SK-N-MC (cell line): ENCODE results near the gene DIAPH1.

Experiments
- EZH2 ChIP-seq: fragments of 200-600 bp; sonication (generic); IDR thresholded peaks from one replicate; pipeline ENCODE4 v1.6.1; 2017; ENCODE audit warnings: antibody characterized with exemption
- POLR2AphosphoS5 ChIP-seq: IDR thresholded peaks from 2 replicates; pipeline ENCODE4 v1.6.1; 2012; ENCODE audit warnings: mild to moderate bottlenecking, low read depth, low read length, borderline replicate concordance

DNA sequence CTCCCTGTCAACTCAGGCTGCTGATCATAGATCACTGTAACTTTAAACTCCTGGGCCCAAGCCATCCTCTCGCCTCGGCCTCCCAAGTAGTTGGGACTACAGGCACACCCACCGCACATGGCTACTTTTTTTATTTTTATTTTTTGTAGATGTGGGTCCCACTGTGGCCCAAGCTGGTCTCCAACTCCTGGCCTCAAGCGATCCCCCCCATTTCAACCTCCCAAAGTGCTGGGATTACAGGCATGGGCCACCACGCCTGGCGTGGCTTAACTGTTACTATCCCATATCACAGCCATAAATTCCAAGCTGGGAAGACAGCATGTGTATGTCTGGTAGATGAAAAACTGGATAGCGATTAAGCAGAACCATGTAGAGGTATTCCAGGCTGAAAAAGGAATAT is 16.8 kb upstream of the DIAPH1 start:
- TF ChIP-seq POLR2AphosphoS5 (no peak), EZH2 (no peak)
